HepG2 (cell line): ENCODE results near the gene SAPCD2. TPM values are rescaled to one million over a fixed set of nuclear protein-coding genes. Genes with fewer than 3 reads are reported as not detected.

Experiments used
- CREM ChIP-seq, 2 experiments: sonication (generic) in 1 of 2; formaldehyde crosslinking in 1 of 2; IDR thresholded peaks; 2 replicates each; pipeline versions ENCODE4 v1.4.0 to v1.6.1; 2016 to 2020; ENCODE audit warnings: antibody characterized with exemption in 1 of 2, mild to moderate bottlenecking in 1 of 2, missing genetic modification reagents in 1 of 2
- KMT2A ChIP-seq: sonication (generic); formaldehyde crosslinking; IDR thresholded peaks from 2 replicates; pipeline ENCODE4 v1.4.0; 2020; ENCODE audit warnings: missing genetic modification reagents
- MTA3 ChIP-seq: sonication (generic); formaldehyde crosslinking; IDR thresholded peaks from 2 replicates; pipeline ENCODE4 v1.4.0; 2020; ENCODE audit warnings: missing genetic modification reagents
- SPEN ChIP-seq: sonication (generic); formaldehyde crosslinking; IDR thresholded peaks from 2 replicates; pipeline ENCODE4 v1.5.1; 2020; ENCODE audit warnings: low read depth, mild to moderate bottlenecking, missing genetic modification reagents
- TAF15 ChIP-seq: fragments of 200-400 bp; formaldehyde crosslinking; IDR thresholded peaks from one replicate; pipeline ENCODE4 v1.6.1; 2018; ENCODE audit warnings: mild to moderate bottlenecking, low read depth, low read length; ENCODE audit not compliant: poor library complexity, severe bottlenecking
- TCF12 ChIP-seq, 2 experiments: fragments of 450-650 bp in 1 of 2; sonication (generic) in 1 of 2; formaldehyde crosslinking in 1 of 2; IDR thresholded peaks; 2 replicates each; pipeline versions ENCODE4 v1.6.1 to v1.8.0; 2017 to 2022; ENCODE audit warnings: antibody characterized with exemption in 1 of 2, mild to moderate bottlenecking in 1 of 2, missing genetic modification reagents in 1 of 2, moderate library complexity in 1 of 2
- ZFP36L1 ChIP-seq: sonication (generic); formaldehyde crosslinking; IDR thresholded peaks from 2 replicates; pipeline ENCODE4 v1.8.0; 2022; ENCODE audit warnings: mild to moderate bottlenecking, missing genetic modification reagents, moderate library complexity
- ZKSCAN8 ChIP-seq: IDR thresholded peaks from 2 replicates; pipeline ENCODE4 v1.6.1; 2016; ENCODE audit warnings: borderline replicate concordance, missing genetic modification reagents, missing compliant biosample characterization
- ZNF274 ChIP-seq: sonication (generic); formaldehyde crosslinking; IDR thresholded peaks from 2 replicates; pipeline ENCODE4 v1.5.1; 2020; ENCODE audit warnings: mild to moderate bottlenecking, missing genetic modification reagents
- ZNF317 ChIP-seq: sonication (generic); formaldehyde crosslinking; IDR thresholded peaks from 2 replicates; pipeline ENCODE4 v1.5.0; 2020; ENCODE audit warnings: mild to moderate bottlenecking, missing genetic modification reagents
- ZNF343 ChIP-seq: sonication (generic); formaldehyde crosslinking; IDR thresholded peaks from 2 replicates; pipeline ENCODE4 v1.4.0; 2020; ENCODE audit warnings: mild to moderate bottlenecking, missing genetic modification reagents
- ZNF746 ChIP-seq: sonication (generic); formaldehyde crosslinking; IDR thresholded peaks from 2 replicates; pipeline ENCODE4 v1.8.0; 2022; ENCODE audit warnings: mild to moderate bottlenecking, missing genetic modification reagents
- ZNF841 ChIP-seq: sonication (generic); formaldehyde crosslinking; IDR thresholded peaks from 2 replicates; pipeline ENCODE4 v1.8.1; 2023; ENCODE audit warnings: missing genetic modification reagents, borderline replicate concordance
- polyA plus RNA-seq, 8 experiments: library from polyadenylated mRNA; depleted of rRNA in 3 of 8; stranded (reverse) in 7 of 8; unstranded in 1 of 8; fragments of >200 nt; fragmentation: Illumina TruSeq in 4 of 8; extraction: Trizol in 4 of 8; gene quantifications; 2 replicates each; pipeline versions ENCODE4 v1.2.1 to v1.2.3, GENCODE V29; 2011 to 2016; ENCODE audit warnings: low read depth in 4 of 8, missing spikeins in 1 of 8, mixed read lengths in 1 of 8; ENCODE audit not compliant: insufficient read depth in 1 of 8
- total RNA-seq, 5 experiments: library from RNA; depleted of rRNA; stranded (reverse); fragments of >200 nt; fragmentation: Illumina TruSeq; extraction: Trizol; gene quantifications; 2 replicates each; pipeline ENCODE4 v1.2.3, GENCODE V29; 2016; ENCODE audit warnings: low read depth in 1 of 5
- TF ChIP-seq, protein P1 (sequence below): sonication (generic); formaldehyde crosslinking; IDR thresholded peaks from 2 replicates; pipeline ENCODE4 v1.5.0; 2020; ENCODE audit warnings: missing genetic modification reagents, mild to moderate bottlenecking, borderline replicate concordance
- TF ChIP-seq, protein P2 (sequence below), 2 experiments: fragments of 450-650 bp in 1 of 2; sonication (generic) in 1 of 2; formaldehyde crosslinking; IDR thresholded peaks; 2 replicates each; pipeline versions ENCODE4 v1.5.0 to v1.8.0; 2020 to 2022; ENCODE audit warnings: mild to moderate bottlenecking in 1 of 2, missing genetic modification reagents in 1 of 2
- TF ChIP-seq, protein P3 (sequence below): IDR thresholded peaks from 2 replicates; pipeline ENCODE4 v1.6.1; 2016
- TF ChIP-seq, protein P4 (sequence below), 2 experiments: IDR thresholded peaks; 2 replicates each; pipeline ENCODE4 v1.6.1; 2011 to 2012; ENCODE audit warnings: low read length in 2 of 2, borderline replicate concordance in 1 of 2, low read depth in 1 of 2, mild to moderate bottlenecking in 1 of 2, moderate library complexity in 1 of 2
- TF ChIP-seq, protein P5 (sequence below): sonication (generic); formaldehyde crosslinking; IDR thresholded peaks from 2 replicates; pipeline ENCODE4 v1.8.1; 2023; ENCODE audit warnings: mild to moderate bottlenecking, missing genetic modification reagents

Gene SAPCD2
- total and polyA plus RNA-seq, 2 of the 13 experiments (the other 11 are each of a cell fraction or from before 2014, with no cell fraction given): 21.9 to 42.8 TPM

DNA sequence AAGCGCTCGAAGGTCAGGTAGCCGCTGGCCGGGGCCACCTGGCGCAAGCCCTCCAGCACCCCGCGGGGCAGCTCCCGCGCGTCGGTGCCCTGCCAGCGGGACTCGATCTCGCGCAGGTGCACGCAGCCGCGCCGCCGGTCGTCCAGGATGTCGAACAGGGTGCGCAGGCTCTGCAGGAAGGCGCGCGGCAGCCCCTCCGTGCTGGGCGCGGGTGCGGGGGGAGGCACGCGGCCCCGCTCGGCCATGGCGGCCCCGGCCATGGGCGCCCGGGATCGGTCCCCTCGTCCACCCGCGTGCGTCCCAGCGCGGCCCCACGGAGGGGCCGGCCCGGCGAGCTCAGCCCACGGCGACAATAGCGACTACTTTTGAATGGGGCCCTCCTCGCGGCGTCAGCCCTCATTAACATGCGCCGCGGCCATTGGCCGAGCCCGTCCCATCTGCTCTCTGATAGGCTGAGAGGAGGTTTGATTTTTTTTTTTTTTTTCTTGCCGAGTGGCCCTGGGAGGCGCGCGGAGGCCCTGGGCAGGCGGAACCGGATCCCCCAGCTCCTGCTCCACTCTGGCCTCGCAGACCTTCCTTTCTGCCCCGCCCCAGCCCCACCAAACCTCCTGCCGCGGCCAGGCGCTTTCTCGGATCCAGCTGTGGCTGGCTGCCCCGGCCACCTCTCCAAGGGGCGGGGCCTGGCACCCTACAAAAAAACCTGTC lies at the start of gene SAPCD2 (continued):
- TF ChIP-seq, protein P1, sequence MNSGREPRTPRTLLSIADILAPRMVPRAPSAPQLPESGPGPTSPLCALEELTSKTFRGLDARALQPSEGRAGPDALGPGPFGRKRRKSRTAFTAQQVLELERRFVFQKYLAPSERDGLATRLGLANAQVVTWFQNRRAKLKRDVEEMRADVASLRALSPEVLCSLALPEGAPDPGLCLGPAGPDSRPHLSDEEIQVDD (CRISPR knock-in tag): peak; percentile 35; the same call in 1 of the 2 replicates
- TF ChIP-seq ZNF746 (CRISPR knock-in tag) (no peak; the same call in 1 of the 2 replicates), TAF15 (peak; percentile 87), ZNF317 (0 out of 2 replicates have a peak, but pooled peaks have one; percentile 70), KMT2A (peak; percentile 41; the same call in 1 of the 2 replicates), MTA3 (CRISPR knock-in tag) (no peak), ZKSCAN8 (no peak), ZNF841 (CRISPR knock-in tag) (no peak; the same call in 1 of the 2 replicates), TCF12 (IDR thresholded peaks at IDR 0.05) (no peak), TCF12 (CRISPR knock-in tag; IDR thresholded peaks at IDR 0.05) (peak; percentile 66; the same call in 1 of the 2 replicates), SPEN (CRISPR knock-in tag) (0 out of 2 replicates have a peak, but pooled peaks have one; percentile 11), ZFP36L1 (CRISPR knock-in tag) (0 out of 2 replicates have a peak, but pooled peaks have one; percentile 42), CREM (IDR thresholded peaks at IDR 0.05) (peak; percentile 32; the same call in 1 of the 2 replicates), CREM (CRISPR knock-in tag; IDR thresholded peaks at IDR 0.05) (no peak), ZNF343 (CRISPR knock-in tag) (no peak), ZNF274 (CRISPR knock-in tag) (peak; percentile 51; the same call in 1 of the 2 replicates)
- TF ChIP-seq, protein P2, sequence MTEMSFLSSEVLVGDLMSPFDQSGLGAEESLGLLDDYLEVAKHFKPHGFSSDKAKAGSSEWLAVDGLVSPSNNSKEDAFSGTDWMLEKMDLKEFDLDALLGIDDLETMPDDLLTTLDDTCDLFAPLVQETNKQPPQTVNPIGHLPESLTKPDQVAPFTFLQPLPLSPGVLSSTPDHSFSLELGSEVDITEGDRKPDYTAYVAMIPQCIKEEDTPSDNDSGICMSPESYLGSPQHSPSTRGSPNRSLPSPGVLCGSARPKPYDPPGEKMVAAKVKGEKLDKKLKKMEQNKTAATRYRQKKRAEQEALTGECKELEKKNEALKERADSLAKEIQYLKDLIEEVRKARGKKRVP (CRISPR knock-in tag; IDR thresholded peaks at IDR 0.05): no peak
- TF ChIP-seq, protein P3, sequence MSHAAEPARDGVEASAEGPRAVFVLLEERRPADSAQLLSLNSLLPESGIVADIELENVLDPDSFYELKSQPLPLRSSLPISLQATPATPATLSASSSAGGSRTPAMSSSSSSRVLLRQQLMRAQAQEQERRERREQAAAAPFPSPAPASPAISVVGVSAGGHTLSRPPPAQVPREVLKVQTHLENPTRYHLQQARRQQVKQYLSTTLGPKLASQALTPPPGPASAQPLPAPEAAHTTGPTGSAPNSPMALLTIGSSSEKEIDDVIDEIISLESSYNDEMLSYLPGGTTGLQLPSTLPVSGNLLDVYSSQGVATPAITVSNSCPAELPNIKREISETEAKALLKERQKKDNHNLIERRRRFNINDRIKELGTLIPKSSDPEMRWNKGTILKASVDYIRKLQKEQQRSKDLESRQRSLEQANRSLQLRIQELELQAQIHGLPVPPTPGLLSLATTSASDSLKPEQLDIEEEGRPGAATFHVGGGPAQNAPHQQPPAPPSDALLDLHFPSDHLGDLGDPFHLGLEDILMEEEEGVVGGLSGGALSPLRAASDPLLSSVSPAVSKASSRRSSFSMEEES (CRISPR knock-in tag): 0 out of 2 replicates have a peak, but pooled peaks have one; percentile 16
- TF ChIP-seq, protein P4, sequence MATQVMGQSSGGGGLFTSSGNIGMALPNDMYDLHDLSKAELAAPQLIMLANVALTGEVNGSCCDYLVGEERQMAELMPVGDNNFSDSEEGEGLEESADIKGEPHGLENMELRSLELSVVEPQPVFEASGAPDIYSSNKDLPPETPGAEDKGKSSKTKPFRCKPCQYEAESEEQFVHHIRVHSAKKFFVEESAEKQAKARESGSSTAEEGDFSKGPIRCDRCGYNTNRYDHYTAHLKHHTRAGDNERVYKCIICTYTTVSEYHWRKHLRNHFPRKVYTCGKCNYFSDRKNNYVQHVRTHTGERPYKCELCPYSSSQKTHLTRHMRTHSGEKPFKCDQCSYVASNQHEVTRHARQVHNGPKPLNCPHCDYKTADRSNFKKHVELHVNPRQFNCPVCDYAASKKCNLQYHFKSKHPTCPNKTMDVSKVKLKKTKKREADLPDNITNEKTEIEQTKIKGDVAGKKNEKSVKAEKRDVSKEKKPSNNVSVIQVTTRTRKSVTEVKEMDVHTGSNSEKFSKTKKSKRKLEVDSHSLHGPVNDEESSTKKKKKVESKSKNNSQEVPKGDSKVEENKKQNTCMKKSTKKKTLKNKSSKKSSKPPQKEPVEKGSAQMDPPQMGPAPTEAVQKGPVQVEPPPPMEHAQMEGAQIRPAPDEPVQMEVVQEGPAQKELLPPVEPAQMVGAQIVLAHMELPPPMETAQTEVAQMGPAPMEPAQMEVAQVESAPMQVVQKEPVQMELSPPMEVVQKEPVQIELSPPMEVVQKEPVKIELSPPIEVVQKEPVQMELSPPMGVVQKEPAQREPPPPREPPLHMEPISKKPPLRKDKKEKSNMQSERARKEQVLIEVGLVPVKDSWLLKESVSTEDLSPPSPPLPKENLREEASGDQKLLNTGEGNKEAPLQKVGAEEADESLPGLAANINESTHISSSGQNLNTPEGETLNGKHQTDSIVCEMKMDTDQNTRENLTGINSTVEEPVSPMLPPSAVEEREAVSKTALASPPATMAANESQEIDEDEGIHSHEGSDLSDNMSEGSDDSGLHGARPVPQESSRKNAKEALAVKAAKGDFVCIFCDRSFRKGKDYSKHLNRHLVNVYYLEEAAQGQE (IDR thresholded peaks at IDR 0.05; ENCODE audit: borderline replicate concordance in 1 of 2, low read depth in 1 of 2, low read length in 2 of 2): no peak
- TF ChIP-seq, protein P5, sequence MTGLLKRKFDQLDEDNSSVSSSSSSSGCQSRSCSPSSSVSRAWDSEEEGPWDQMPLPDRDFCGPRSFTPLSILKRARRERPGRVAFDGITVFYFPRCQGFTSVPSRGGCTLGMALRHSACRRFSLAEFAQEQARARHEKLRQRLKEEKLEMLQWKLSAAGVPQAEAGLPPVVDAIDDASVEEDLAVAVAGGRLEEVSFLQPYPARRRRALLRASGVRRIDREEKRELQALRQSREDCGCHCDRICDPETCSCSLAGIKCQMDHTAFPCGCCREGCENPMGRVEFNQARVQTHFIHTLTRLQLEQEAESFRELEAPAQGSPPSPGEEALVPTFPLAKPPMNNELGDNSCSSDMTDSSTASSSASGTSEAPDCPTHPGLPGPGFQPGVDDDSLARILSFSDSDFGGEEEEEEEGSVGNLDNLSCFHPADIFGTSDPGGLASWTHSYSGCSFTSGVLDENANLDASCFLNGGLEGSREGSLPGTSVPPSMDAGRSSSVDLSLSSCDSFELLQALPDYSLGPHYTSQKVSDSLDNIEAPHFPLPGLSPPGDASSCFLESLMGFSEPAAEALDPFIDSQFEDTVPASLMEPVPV: peak; percentile 12; the same call in 1 of the 2 replicates
